KOPT-K1 (cell line): ENCODE measurements around the gene TAF5L.
A peak's percentile ranks its signal among the peaks of the same experiment; 100 is the strongest.
"Not testable (repeated sequence)": the region's sequence is repeated elsewhere in the genome, so short reads cannot be mapped to it uniquely, and the experiment has no call there.

ENCODE experiments used
- H3K27ac ChIP-seq: fragments of 200-600 bp; sonication (generic); 2 replicates; pipeline ENCODE4 v1.5.1; 2016; ENCODE audit warnings: antibody characterized with exemption, mild to moderate bottlenecking, low read depth, low read length; ENCODE audit not compliant: poor library complexity, severe bottlenecking
- H3K36me3 ChIP-seq: fragments of 200-600 bp; sonication (generic); 2 replicates; pipeline ENCODE4 v1.5.1; 2017; ENCODE audit warnings: antibody characterized with exemption, mild to moderate bottlenecking, low read length, moderate library complexity; ENCODE audit not compliant: insufficient read depth
- H3K9me3 ChIP-seq: fragments of 200-600 bp; sonication (generic); 2 replicates; pipeline ENCODE4 v1.5.1; 2017; ENCODE audit warnings: antibody characterized with exemption, low read length, mild to moderate bottlenecking; ENCODE audit not compliant: insufficient read depth, poor library complexity, severe bottlenecking

The TAF5L gene

GRCh38 chr1:229625071-229625914 lies 629 bp downstream of the TAF5L start:
- Histone ChIP-seq H3K27ac (peak overlapping the region; percentile 83), H3K9me3 (no peaks in the 10 kb centered on the region), H3K36me3 (peaks cover 31% of the 10 kb centered on the region)

- H3K36me3 ChIP-seq = peaks cover 24% of the 10 kb centered on the region
- no peaks in the 10 kb centered on the region for H3K9me3 ChIP-seq
- H3K27ac ChIP-seq = peak overlapping the region; percentile 83
Observed at GRCh38 chr1:229624521-229625070, 1.3 kb downstream of the TAF5L start.

- no peaks in the 10 kb centered on the region for H3K9me3 ChIP-seq
- H3K36me3 ChIP-seq = peaks cover 16% of the 10 kb centered on the region
- no peak overlapping the region for H3K27ac ChIP-seq
Observed at GRCh38 chr1:229623838-229624237, 2.1 kb downstream of the TAF5L start.

- Histone ChIP-seq H3K27ac (no peak overlapping the region), H3K9me3 (no peaks in the 10 kb centered on the region), H3K36me3 (peaks cover 10% of the 10 kb centered on the region)
Observed at GRCh38 chr1:229623225-229623624, 2.7 kb downstream of the TAF5L start.

- H3K27ac ChIP-seq, H3K36me3 ChIP-seq, H3K9me3 ChIP-seq: not testable (repeated sequence)
Observed at GRCh38 chr1:229622641-229623120, 3.2 kb downstream of the TAF5L start.

GRCh38 chr1:229621663-229622062 lies 4.3 kb downstream of the TAF5L start:
- H3K36me3 ChIP-seq = peaks cover 18% of the 10 kb centered on the region
- H3K9me3 ChIP-seq = no peaks in the 10 kb centered on the region
- no peak overlapping the region for H3K27ac ChIP-seq

GRCh38 chr1:229620876-229621275 lies 5.0 kb downstream of the TAF5L start:
- Histone ChIP-seq H3K9me3 (no peaks in the 10 kb centered on the region), H3K36me3 (peaks cover 18% of the 10 kb centered on the region), H3K27ac (no peak overlapping the region)

GRCh38 chr1:229619614-229620013 lies 6.3 kb downstream of the TAF5L start:
- Histone ChIP-seq H3K36me3 (peaks cover 19% of the 10 kb centered on the region), H3K27ac (no peak overlapping the region), H3K9me3 (no peaks in the 10 kb centered on the region)

GRCh38 chr1:229619002-229619401 lies 6.9 kb downstream of the TAF5L start:
- no peak overlapping the region for H3K27ac ChIP-seq
- no peaks in the 10 kb centered on the region for H3K9me3 ChIP-seq
- peaks cover 25% of the 10 kb centered on the region for H3K36me3 ChIP-seq

GRCh38 chr1:229617351-229618100 lies 8.4 kb downstream of the TAF5L start:
- Histone ChIP-seq H3K9me3 (no peaks in the 10 kb centered on the region), H3K27ac (no peak overlapping the region), H3K36me3 (peaks cover 40% of the 10 kb centered on the region)

GRCh38 chr1:229614701-229615100 lies 11.2 kb downstream of the TAF5L start:
- peaks cover 59% of the 10 kb centered on the region for H3K36me3 ChIP-seq
- no peak overlapping the region for H3K27ac ChIP-seq
- H3K9me3 ChIP-seq = no peaks in the 10 kb centered on the region

- Histone ChIP-seq H3K9me3 (no peaks in the 10 kb centered on the region), H3K36me3 (peaks cover 67% of the 10 kb centered on the region), H3K27ac (no peak overlapping the region)
Observed at GRCh38 chr1:229613938-229614337, 12.0 kb downstream of the TAF5L start.

- H3K27ac ChIP-seq = no peak overlapping the region
- H3K36me3 ChIP-seq = peaks cover 100% of the 10 kb centered on the region
- no peaks in the 10 kb centered on the region for H3K9me3 ChIP-seq
Observed at GRCh38 chr1:229608590-229608989, 17.3 kb downstream of the TAF5L start.

GRCh38 chr1:229607370-229607769 lies 18.6 kb downstream of the TAF5L start:
- Histone ChIP-seq H3K27ac (no peak overlapping the region), H3K9me3 (no peaks in the 10 kb centered on the region), H3K36me3 (peaks cover 100% of the 10 kb centered on the region)

- Histone ChIP-seq H3K27ac (no peak overlapping the region), H3K36me3 (peaks cover 100% of the 10 kb centered on the region), H3K9me3 (no peaks in the 10 kb centered on the region)
Observed at GRCh38 chr1:229603371-229604005, 22.4 kb downstream of the TAF5L start.
